HG03139 (cell line): ENCODE measurements around the gene EBP.
A peak's percentile ranks its signal among the peaks of the same experiment; 100 is the strongest.
"Not testable (repeated sequence)": the region's sequence is repeated elsewhere in the genome, so short reads cannot be mapped to it uniquely, and the experiment has no call there.

ENCODE experiments used
- ATAC-seq: cut with Tn5 transposase; IDR thresholded peaks from one replicate; pipeline ENCODE4 v1.9.1; 2021; ENCODE audit not compliant: unreplicated experiment

Gene EBP

GRCh38 chrX:48492293-48492910 is 29.2 kb upstream of the EBP start:
- no peak for ATAC-seq

DNA sequence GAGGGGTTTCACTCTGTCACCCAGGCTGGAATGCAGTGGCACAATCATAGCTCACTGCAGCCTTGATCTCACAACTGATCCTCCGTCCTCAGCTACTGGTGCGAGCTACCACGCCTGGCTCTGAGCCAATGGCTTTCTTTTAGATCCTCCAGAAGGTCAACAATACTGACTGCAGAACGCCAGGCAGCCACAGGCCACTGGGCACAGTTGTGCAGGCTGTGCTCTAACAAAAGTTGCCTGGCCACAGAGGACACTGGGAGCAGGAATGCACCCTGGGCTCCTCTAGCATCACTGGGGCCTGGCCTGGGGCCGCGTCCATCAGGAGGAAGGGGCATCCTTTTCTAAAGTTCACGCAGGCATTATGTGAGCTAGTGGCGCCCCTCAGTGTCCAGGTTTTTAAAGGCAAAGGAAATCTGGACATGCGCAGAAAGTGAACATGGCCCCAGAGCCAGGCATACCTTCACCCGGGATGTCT is 27.7 kb upstream of the EBP start:
- no peak for ATAC-seq

DNA sequence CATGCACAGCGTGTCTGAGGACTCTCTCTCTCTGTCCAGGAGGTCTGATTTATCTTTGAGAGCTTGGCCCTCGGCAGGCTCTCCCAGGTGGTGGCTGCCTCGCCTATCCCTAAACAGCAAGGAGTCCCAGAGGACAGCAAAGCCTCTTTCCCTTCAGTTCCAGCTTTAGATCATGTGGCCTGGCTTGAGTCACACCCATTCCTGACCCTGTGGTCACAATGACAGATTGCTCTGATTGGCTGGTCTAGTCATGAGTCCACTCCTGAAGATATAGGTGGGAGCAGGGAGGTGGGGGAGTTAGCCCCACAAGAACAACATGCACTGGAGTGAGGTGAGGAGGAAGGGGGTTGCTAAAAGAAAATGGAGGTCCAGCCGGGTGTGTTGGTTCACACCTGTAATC is 24.9 kb upstream of the EBP start:
- no peak for ATAC-seq

- ATAC-seq, result no peak
Observed at GRCh38 chrX:48497871-48498270, 23.7 kb upstream of the EBP start.

GRCh38 chrX:48498374-48498809 is 23.2 kb upstream of the EBP start:
- no peak for ATAC-seq

DNA sequence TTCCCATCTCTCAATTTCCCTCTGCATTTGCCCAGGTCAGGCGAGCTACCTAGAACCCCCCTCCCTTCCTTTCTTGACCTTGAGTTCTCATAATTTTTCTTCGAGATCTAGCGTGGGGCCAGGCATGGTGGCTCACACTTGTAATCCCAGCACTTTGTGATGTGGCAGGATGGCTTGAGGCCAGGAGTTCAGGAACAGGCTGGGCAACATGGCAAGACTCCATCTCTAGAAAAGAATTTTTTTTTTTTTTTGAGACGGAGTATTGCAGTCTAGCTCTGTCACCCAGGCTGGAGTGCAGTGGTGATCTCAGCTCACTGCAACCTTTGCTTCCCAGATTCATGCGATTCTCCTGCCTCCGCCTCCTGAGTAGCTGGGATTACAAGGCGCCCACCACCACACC is 17.3 kb upstream of the EBP start:
- no peak for ATAC-seq

GRCh38 chrX:48505481-48505880 is 16.1 kb upstream of the EBP start:
- ATAC-seq, result no peak

DNA sequence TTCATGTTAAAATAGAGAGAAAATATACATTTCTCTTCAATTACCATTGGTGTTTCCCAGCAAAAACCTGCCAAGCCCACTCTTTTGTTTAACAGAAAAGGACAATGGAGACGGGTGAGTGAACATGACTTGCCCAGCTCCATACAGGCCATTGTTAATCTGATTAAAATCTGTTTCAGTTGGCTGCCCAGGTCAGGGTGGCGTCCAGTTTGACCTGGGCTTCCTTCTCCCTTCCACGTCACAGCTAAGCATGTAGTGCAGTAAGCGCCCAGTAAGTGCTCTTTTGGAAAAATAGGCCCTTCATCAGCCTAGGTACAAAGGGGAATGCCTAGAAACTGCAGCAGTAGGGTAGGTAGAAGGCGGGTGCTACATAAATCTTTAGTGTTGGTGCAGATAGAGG is 14.4 kb upstream of the EBP start:
- ATAC-seq, result no peak

DNA sequence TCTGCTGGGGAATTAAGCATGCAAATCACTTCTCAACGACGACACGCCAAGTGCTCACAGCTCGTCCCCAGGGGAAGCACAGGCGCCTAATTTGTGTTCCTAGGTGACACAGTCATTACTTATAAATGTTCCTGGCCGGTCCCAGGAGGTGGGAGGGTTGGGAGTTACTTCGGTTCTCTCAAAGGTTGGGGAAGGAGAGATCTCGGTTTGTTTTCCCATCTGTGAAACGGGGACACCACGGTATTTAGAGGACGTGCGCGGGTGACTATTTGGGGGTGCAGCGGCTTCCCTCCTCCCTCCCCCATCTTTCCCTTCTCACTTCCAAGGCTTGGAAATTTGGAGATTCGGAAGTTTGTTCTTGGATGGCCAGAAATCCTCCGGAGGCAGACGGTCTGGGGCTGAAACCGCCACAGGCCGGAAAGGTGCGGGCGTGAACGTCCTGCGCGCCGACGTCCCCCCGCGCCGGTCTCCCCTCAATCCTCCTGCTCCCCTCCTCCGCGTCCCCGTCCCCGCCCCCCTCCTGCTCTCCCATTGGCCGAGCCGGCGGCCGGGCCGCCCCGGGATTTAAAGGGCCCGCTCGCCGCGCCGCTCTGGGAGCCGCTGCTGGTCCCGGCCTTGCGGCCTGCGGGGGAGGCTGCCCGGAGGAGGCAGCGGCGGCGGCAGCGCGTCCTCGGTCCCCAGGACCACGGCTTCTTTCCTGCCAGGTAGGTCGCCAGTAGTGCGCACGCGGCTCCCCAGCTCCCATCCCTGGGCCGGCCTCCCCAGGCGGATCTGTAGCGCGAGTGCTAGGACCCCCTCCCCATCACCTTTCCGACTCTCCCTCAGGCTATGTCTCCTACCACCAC is 13.0 kb upstream of the EBP start, which contains the start of gene PORCN:
TSS of gene PORCN (plus strand) at position 593 of the 845 bp plus-strand sequence. CDS start 829 bp downstream, outside the sequence.
- peak; percentile 62 for ATAC-seq

- no peak for ATAC-seq
Observed at GRCh38 chrX:48509245-48509590, 12.4 kb upstream of the EBP start.

GRCh38 chrX:48509619-48510018 is 12.0 kb upstream of the EBP start:
- no peak for ATAC-seq

DNA sequence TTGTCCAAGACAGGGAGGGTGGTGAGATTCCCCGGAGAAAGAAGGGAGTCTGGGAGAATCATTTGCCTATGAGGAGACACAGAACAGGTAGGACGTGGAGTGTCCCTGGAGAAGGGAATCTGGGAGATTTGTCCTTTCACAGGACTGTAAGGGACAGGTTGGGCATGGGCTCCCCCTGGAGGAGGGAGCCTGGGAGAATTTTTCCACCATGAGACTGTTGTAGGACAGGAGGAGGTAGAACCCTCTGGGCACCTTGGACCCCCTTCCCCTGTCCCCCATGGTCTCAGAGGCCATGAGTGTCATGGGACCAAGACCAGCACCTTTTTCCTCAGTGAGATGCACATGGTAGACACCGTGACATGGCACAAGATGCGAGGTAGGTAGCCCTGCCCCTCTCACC is 10.0 kb upstream of the EBP start:
- no peak for ATAC-seq

- ATAC-seq, result no peak
Observed at GRCh38 chrX:48512371-48512935, 9.2 kb upstream of the EBP start.

GRCh38 chrX:48513670-48514069 is 7.9 kb upstream of the EBP start:
- no peak for ATAC-seq

- ATAC-seq, result no peak
Observed at GRCh38 chrX:48514126-48514806, 7.3 kb upstream of the EBP start.

- ATAC-seq, result no peak
Observed at GRCh38 chrX:48514868-48515460, 6.6 kb upstream of the EBP start.

DNA sequence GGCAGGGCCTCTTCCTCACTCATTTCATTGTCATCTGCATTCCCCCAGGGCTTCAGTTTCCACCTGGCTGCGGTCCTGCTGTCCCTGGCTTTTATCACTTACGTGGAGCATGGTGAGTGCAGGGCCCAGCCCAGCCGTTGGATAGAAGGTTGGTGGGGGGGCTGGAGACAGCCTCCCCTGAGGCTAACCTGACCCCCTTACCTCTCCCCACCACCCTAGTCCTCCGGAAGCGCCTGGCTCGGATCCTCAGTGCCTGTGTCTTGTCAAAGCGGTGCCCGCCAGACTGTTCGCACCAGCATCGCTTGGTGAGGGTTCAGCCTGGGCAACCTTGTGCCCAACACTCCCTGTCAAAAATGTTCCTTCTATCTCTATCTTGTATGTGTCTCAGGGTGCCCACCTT is 5.8 kb upstream of the EBP start:
- ATAC-seq, result no peak

DNA sequence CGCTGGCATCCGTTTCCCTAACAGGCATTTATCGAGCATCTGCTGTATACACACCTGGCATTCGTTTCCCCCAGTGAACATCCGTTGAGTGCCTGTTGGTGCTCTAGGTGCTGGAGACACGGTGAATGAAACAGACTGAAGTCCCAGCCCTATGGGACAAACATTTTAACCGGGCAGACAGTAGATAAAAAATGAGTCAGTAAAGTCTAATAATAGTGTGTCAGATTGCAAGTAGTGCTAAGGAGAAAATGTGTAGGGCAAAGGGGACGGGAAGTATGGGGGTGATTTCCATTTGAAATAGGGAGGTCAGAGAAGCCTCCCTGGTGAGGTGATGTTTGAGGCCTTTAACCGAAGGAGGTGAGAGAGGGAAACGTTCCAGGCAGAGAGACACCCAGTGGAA is 5.3 kb upstream of the EBP start:
- ATAC-seq, result no peak

GRCh38 chrX:48516987-48517386 is 4.6 kb upstream of the EBP start:
- no peak for ATAC-seq

GRCh38 chrX:48519481-48519880 is 2.1 kb upstream of the EBP start:
- not testable (repeated sequence) for ATAC-seq

DNA sequence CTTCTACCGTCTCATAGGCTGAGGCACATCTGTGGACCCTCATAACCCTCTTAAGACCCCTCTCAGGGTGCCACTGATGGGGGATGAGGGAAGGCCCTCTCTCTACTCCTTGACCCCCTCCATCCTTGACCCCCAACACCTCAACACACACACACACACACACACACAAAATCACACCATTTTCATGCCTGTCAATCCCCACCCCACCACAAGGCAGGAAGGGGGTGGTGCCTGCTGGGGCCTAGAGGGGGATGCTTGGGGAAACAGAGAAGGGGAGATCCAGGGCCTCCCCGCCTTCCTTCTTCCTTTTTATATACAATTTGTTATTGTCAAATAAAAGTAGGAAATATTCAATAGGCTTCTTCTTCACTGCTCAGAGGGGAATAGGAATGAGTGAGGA is 1.2 kb upstream of the EBP start:
- no peak for ATAC-seq
